Fibroblast of gingiva (primary cell): Measurements from ENCODE around the gene THADA.
"Not testable (repeated sequence)": the region's sequence is repeated elsewhere in the genome, so short reads cannot be mapped to it uniquely, and the experiment has no call there.

ENCODE experiments used
- DNase-seq: peaks from one replicate; pipeline ENCODE4 v3.0.0-alpha.2; 2011; ENCODE audit warnings: low read depth

Gene THADA

DNA sequence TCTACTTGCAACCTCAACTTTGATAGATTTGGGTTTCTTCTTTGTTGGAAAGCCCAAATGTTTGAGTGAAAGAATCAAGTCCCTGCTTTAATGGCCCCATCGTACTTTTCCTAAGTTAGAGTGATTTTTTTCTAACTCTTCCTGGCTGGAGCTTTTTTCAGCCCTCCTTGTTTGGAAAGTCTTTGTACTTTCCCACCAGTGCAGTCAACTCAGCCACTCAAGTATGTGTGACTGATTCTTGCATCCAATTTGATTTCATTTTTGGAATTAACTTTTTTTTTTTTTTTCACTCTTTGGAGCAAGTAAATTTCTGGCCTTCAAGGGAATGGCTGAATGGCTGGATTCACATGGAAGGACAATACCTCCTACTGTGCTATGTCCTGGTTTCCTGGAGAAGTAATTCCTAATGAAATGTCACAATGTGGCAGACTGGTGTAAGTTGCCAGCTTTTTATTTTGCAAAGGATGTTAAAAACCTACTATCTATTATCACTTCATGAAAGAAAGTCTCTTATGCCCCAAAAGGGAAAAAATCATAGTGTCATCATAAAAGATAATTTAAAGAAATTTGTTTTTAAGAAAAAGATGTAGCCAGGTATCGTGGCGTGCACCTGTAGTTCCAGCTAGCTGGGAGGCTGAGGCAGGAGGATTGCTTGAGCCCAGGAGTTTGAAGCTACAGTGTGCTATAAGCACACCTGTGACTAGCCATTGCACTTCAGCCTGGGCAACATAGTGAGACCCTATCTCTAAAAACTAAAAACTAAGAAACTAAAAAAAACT, 293.5 kb downstream of the THADA start:
- DNase-seq, result no peak

- DNase-seq, result no peak
These were observed 294.9 kb downstream of the THADA start for GRCh38 chr2:43300781-43301583.

DNA sequence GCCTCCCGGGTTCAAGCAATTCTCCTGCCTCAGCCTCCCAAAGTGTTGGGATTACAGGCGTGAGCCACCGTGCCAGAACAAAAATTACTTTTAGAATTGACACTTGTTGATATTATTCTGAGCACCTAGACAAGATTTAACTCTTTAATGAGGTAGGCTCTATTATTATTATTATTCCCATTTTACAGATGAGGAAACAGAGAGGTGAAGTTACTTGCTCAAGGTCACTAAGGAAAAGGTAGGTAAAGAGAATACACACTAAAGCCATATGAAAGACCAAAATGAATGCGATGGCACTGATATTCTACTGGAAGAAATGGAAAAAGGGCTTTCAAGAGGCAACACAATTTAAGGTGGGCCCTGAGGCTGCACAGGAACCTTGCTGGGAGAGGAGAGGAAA, 295.6 kb downstream of the THADA start:
- no peak for DNase-seq

GRCh38 chr2:43298500-43298899, 297.3 kb downstream of the THADA start:
- no peak for DNase-seq

- DNase-seq, result not testable (repeated sequence)
These were observed 298.1 kb downstream of the THADA start for GRCh38 chr2:43297740-43298139.

DNA sequence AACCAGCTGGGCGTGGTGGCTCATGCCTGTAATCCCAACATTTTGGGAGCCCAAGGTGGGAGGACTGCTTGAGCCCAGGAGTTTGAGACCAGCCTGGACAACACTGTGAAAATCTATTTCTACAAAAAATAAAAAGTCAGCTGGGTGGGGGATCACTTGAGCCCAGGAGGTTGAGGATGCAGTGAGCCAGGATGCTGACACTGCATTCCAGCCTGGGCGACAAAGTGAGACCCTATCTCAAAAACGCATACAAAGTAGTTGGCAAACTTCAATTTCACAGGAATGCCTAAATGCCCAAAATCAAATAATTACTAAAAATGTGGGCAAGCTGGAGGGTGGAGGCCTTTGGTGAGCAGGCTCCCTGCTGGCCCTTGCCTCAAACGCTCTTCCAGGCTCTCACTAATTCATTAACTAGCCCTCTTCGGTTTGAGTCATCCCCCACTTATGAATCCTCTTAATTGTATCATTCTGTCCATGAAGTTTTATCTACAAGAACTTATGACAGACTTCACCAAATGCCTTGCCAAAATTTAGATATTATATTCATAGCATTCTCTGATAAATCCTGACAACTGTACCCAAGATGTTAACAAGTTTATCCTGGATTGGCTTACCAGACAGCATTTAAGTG, 300.8 kb downstream of the THADA start:
- no peak for DNase-seq

- peak; percentile 97 for DNase-seq
These were observed 301.8 kb downstream of the THADA start for GRCh38 chr2:43293744-43294695.

- DNase-seq, result no peak
These were observed 302.7 kb downstream of the THADA start for GRCh38 chr2:43292851-43293743.

DNA sequence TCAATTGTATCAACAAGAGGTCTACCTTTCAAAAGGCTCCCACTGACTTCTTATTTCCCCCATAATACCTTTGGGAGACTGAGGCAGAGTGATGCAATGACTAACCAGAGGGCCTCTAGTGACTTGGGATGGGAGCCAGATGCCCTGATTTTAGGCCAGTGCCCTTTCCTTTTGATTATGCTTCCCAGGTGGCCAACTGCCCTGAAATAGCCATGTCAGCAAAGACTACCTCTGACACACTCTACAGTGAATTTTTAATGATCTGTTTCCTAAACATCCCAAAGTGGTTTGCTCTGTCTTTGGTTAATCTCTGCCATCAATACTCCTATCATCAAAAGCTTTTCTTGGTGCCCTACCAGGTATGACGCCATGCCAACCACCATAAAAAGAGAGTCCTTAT, 303.5 kb downstream of the THADA start:
- DNase-seq, result no peak

DNA sequence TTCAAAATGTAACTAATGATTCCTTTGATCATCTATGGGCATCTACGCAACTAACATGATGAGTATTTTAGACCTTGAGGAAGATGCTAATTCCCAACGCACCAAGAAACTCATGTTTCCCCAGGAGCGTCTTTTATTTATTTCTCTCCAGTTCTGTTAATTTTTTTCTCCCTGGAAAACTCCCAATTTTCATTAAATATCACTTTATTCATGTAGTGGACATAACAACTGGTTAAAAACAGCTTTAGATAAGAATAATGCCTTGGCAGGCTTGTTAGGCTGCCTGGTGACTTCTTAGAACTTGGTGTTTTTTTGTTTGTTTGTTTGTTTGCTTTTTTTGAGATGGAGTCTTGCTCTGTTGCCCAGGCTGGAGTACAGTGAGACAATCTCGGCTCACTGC, 306.5 kb downstream of the THADA start:
- no peak for DNase-seq

DNA sequence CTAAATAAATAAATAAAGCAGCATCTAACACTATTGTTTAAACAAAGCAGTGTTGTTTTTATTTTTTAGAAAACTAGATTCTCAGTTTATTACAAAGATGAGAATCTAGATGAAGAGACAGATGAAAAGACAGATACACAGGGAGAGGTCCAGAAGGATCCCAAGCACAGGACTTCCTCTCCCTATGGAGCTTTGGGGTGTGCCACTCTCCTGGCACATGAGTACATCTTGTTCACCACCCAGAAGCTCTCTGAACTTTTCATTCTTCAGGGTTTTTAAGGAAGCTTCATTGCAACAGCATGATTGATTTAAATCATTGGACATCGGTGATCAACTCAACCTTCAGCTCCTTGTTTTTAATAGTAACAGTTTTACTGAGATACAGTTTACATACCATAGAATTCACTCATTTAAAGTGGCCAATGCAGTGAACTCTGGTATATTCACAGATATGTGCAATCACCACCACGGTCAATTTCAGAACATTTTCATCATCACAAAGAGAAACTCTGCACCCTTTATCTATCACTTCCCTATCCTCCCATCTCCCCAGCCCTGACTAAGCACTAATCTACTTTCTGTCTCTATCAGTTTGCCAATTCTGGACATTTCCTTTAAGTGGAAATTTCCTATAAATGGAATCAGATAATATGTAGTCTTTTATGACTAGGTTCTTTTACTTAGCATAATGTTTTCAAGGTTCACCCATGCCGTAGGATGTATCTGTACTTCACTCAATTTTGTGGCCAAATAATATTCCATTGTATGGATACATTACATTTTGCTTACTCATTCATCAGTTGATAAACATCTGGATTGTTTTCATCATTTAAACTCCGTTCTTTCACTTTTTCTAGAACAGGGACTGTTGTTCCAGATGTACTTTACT, 307.2 kb downstream of the THADA start:
- no peak for DNase-seq

- no peak for DNase-seq
These were observed 309.9 kb downstream of the THADA start for GRCh38 chr2:43285987-43286386.

DNA sequence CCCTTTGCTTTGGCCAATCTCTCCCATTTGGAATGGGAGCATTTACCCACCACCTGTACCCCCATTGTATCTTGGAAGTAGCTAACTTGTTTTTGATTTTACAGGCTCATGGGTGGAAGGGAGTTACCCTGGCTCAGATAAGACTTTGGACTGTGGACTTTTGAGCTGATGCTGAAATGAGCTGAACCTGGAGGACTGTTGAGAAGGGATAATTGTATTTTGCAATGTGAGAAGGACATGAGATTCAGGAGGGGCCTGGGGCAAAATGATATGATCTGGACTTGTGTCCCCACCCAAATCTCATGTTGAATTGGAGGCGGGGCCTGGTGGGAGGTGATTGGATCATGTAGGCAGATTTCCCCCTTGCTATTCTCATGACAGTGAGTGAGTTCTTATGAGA, 310.9 kb downstream of the THADA start:
- no peak for DNase-seq

GRCh38 chr2:43284347-43284746, 311.5 kb downstream of the THADA start:
- not testable (repeated sequence) for DNase-seq

GRCh38 chr2:43280994-43281393, 314.8 kb downstream of the THADA start:
- no peak for DNase-seq

DNA sequence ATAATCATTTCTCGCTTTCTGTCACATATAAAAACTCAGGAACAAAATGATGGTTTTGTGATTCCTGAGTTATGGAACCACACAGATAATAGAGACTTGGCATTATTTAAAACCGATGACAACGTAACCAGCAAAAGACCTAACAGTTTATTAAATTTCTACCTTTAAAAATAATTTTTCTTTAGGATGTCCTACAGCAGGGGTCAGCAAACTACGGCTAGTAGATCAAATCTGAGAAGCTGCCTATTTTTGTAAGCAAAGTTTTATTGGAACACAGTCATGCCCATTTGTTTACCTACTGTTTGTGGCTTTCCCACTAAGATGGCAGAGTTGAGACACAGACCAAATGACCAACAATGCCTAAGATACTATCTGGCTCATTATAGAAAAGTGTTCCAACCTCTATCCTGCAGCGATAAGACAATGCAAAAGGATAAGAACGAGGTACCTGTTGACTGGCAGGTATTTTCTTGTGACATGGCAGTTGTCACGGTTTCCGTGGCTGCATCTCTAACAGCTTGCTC, 316.5 kb downstream of the THADA start:
- no peak for DNase-seq

DNA sequence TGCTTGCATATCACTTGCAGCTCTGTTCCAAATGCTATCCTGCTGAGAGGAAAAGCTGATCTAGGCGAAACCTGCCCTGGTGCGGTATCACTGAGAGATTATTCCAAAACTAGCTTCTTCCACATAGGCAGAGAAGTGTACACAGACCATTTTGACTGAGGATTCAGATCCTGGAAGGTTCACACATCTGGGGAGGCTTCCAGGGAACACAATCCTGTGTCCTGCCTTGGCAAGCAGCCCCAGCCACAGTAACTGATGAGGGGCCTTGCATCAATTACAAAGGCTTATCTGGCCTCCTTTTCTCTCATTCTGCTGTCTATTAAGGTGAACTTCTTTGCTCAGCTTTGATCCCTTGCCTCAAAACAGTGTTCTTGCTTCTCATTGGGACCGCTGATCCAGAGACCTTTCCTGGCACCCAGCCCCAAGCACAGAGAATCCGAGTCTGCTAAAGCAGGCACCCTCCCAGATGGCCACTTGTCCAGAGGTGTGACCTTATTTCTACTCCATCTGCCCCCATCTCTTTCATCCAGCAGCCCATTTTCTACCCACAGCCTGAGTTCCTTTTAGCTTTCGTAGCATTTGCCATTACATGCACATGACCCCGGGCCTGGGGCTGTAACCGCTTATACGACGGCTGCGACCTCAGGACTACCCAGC, 317.1 kb downstream of the THADA start:
- DNase-seq, result no peak

GRCh38 chr2:43276962-43277391, 318.9 kb downstream of the THADA start:
- DNase-seq, result no peak
